Tongue (tissue), 3 donors: Measurements from ENCODE around the gene KRTAP4-3. TPM values are rescaled to one million over a fixed set of nuclear protein-coding genes. Genes with fewer than 3 reads are reported as not detected.
"Not testable (repeated sequence)": the region's sequence is repeated elsewhere in the genome, so short reads cannot be mapped to it uniquely, and the experiment has no call there.

Source experiments
- DNase-seq: peaks from one replicate; pipeline ENCODE4 v3.0.0-alpha.2; 2015
- small RNA-seq: library from RNA; depleted of rRNA; stranded (forward); fragments of <200 nt; gene quantifications from one replicate; pipeline ENCODE3, GENCODE V24; 2014; ENCODE audit warnings: low replicate concordance
- total RNA-seq: library from RNA; depleted of rRNA; stranded (reverse); fragments of >200 nt; gene quantifications from one replicate; pipeline ENCODE4 v1.2.3, GENCODE V29; 2014

The KRTAP4-3 gene
- total RNA-seq, 1 donor from 2014 or later = not detected

- DNase-seq = not testable (repeated sequence)
These were observed 50.1 kb downstream of the KRTAP4-3 start, which contains the start of gene KRTAP4-11 for GRCh38 chr17:41117846-41118386. Gene KRTAP4-11 (minus strand): TSS chr17:41118373. CDS start chr17:41118315, 58 bp downstream.

Small RNAs within 50 kb of the gene (small RNA-seq; reads per million reads assigned to genes)
- gene KRTAP4-17P = not detected

Other genes starting within 250 kb of the KRTAP4-3 start
- gene KRT23, start 230.6 kb downstream of the KRTAP4-3 start, total RNA-seq = 26.3 TPM
- gene KRT39, start 201.3 kb downstream of the KRTAP4-3 start, total RNA-seq = 1.8 TPM
- gene KRT40, start 183.9 kb downstream of the KRTAP4-3 start, total RNA-seq = 7.7 TPM
- not detected for gene KRTAP3-3, start 174.1 kb downstream of the KRTAP4-3 start, total RNA-seq
- gene KRTAP3-2, start 168.3 kb downstream of the KRTAP4-3 start, total RNA-seq = not detected
- gene KRTAP3-1, start 159.1 kb downstream of the KRTAP4-3 start, total RNA-seq = not detected
- gene KRTAP1-5, start 141.0 kb downstream of the KRTAP4-3 start, total RNA-seq = not detected
- gene KRTAP1-4, start 138.0 kb downstream of the KRTAP4-3 start, total RNA-seq = not detected
- not detected for gene KRTAP1-3, start 133.3 kb downstream of the KRTAP4-3 start, total RNA-seq
- not detected for gene KRTAP1-1, start 126.8 kb downstream of the KRTAP4-3 start, total RNA-seq
- gene KRTAP2-1, start 120.9 kb downstream of the KRTAP4-3 start, total RNA-seq = not detected
- gene KRTAP2-2, start 113.0 kb downstream of the KRTAP4-3 start, total RNA-seq = not detected
- gene KRTAP2-3, start 108.1 kb downstream of the KRTAP4-3 start, total RNA-seq = not detected
- gene KRTAP2-4, start 102.3 kb downstream of the KRTAP4-3 start, total RNA-seq = not detected
- gene KRTAP4-7, start 84.1 kb downstream of the KRTAP4-3 start, total RNA-seq = not detected
- not detected for gene KRTAP4-8, start 70.1 kb downstream of the KRTAP4-3 start, total RNA-seq
- not detected for gene KRTAP4-16, start 66.0 kb downstream of the KRTAP4-3 start, total RNA-seq
- not detected for gene KRTAP4-9, start 62.8 kb downstream of the KRTAP4-3 start, total RNA-seq
- gene KRTAP4-11, start 49.8 kb downstream of the KRTAP4-3 start, total RNA-seq = not detected
- gene KRTAP4-12, start 44.0 kb downstream of the KRTAP4-3 start, total RNA-seq = not detected
- not detected for gene KRTAP4-6, start 27.7 kb downstream of the KRTAP4-3 start, total RNA-seq
- gene KRTAP4-5, start 18.4 kb downstream of the KRTAP4-3 start, total RNA-seq = not detected
- gene KRTAP4-4, start 7.5 kb downstream of the KRTAP4-3 start, total RNA-seq = not detected
- gene KRTAP4-2, start 10.0 kb upstream of the KRTAP4-3 start, total RNA-seq = not detected
- not detected for gene KRTAP4-1, start 16.7 kb upstream of the KRTAP4-3 start, total RNA-seq
- gene KRTAP9-1, start 21.7 kb upstream of the KRTAP4-3 start, total RNA-seq = not detected
- not detected for gene KRTAP9-2, start 58.4 kb upstream of the KRTAP4-3 start, total RNA-seq
- not detected for gene KRTAP9-3, start 64.2 kb upstream of the KRTAP4-3 start, total RNA-seq
- gene KRTAP9-8, start 69.8 kb upstream of the KRTAP4-3 start, total RNA-seq = not detected
- not detected for gene KRTAP9-4, start 81.5 kb upstream of the KRTAP4-3 start, total RNA-seq
- not detected for gene KRTAP9-9, start 87.2 kb upstream of the KRTAP4-3 start, total RNA-seq
- gene KRTAP9-6, start 97.2 kb upstream of the KRTAP4-3 start, total RNA-seq = not detected
- gene KRTAP9-7, start 107.5 kb upstream of the KRTAP4-3 start, total RNA-seq = not detected
- gene KRTAP29-1, start 134.6 kb upstream of the KRTAP4-3 start, total RNA-seq = not detected
- gene KRTAP16-1, start 141.1 kb upstream of the KRTAP4-3 start, total RNA-seq = not detected
- 1.0 TPM for gene KRTAP17-1, start 147.5 kb upstream of the KRTAP4-3 start, total RNA-seq
- not detected for gene KRT33A, start 182.6 kb upstream of the KRTAP4-3 start, total RNA-seq
- 0.21 TPM for gene KRT33B, start 201.6 kb upstream of the KRTAP4-3 start, total RNA-seq
- 0.51 TPM for gene KRT34, start 214.1 kb upstream of the KRTAP4-3 start, total RNA-seq
- 6.1 TPM for gene KRT31, start 229.4 kb upstream of the KRTAP4-3 start, total RNA-seq